Activated CD8-positive, alpha-beta memory T cell treated with anti-CD3 and anti-CD28 coated beads, Interleukin-2, amount 10 ng/mL, durations not matched to agents 7 days and 5 days (primary cell): ENCODE measurements around the gene TRAF2. TPM values are rescaled to one million over a fixed set of nuclear protein-coding genes. Genes with fewer than 3 reads are reported as not detected.
A peak's percentile ranks its signal among the peaks of the same experiment; 100 is the strongest.

Experiments
- ATAC-seq: fragments of 150-1000 bp; cut with Tn5 transposase; one replicate; pipeline ENCODE4 v1.10.0; 2021; ENCODE audit warnings: moderate library complexity
- CTCF ChIA-PET: fragments of 350-600 bp; sonication (Branson Sonifier 250); formaldehyde crosslinking; loops from one replicate; lab custom pipeline; 2021; ENCODE audit warnings: antibody characterized with exemption; lab: Charles Lee
- DNase-seq: peaks from one replicate; pipeline ENCODE4 v3.0.0-alpha.2; 2020
- H3K27ac Mint-ChIP-seq: one replicate; pipeline ENCODE4 v1.8.0; 2021; ENCODE audit warnings: mild to moderate bottlenecking, mixed read lengths
- H3K27me3 Mint-ChIP-seq: one replicate; pipeline ENCODE4 v1.8.0; 2021; ENCODE audit warnings: mixed read lengths
- H3K36me3 Mint-ChIP-seq: one replicate; pipeline ENCODE4 v1.8.0; 2021; ENCODE audit warnings: mild to moderate bottlenecking, mixed read lengths
- H3K4me1 Mint-ChIP-seq: one replicate; pipeline ENCODE4 v1.8.0; 2021; ENCODE audit warnings: mixed read lengths
- H3K4me3 Mint-ChIP-seq: one replicate; pipeline ENCODE4 v1.8.0; 2021; ENCODE audit warnings: mild to moderate bottlenecking, moderate library complexity, mixed read lengths
- H3K9me3 Mint-ChIP-seq: one replicate; pipeline ENCODE4 v1.8.0; 2022; ENCODE audit warnings: low read depth, mixed read lengths
- total RNA-seq, 2 experiments: library from RNA; stranded (reverse); gene quantifications; one replicate each; pipeline ENCODE4 v1.2.3, GENCODE V29; 2021

Gene TRAF2
- total RNA-seq, 2 experiments from 2014 or later: 58.4 to 67.6 TPM

DNA sequence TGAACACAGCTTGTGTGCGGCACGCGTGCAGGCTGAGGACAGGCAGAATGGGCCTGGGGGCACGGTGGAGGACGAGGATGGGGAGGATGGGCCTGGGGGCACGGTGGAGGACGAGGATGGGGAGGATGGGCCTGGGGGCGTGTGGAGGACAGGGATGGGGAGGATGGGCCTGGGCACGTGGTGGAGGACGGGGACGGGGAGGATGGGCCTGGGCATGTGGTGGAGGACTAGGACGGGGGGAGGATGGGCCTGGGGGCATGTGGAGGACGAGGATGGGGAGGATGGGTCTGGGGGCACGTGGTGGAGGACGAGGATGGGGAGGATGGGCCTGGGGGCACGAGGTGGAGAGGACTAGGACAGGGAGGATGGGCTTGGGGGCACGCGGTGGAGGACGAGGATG is 36.2 kb downstream of the TRAF2 start:
- DNase-seq: no peak
- Mint-ChIP-seq H3K36me3 (peaks cover 39% of the 10 kb centered on the region), H3K4me1 (peaks cover 2% of the 10 kb centered on the region), H3K4me3 (no peak overlapping the region), H3K27ac (no peak overlapping the region), H3K27me3 (no peaks in the 10 kb centered on the region), H3K9me3 (no peaks in the 10 kb centered on the region)
- ATAC-seq: no peak
- CTCF ChIA-PET: no interaction called here

DNA sequence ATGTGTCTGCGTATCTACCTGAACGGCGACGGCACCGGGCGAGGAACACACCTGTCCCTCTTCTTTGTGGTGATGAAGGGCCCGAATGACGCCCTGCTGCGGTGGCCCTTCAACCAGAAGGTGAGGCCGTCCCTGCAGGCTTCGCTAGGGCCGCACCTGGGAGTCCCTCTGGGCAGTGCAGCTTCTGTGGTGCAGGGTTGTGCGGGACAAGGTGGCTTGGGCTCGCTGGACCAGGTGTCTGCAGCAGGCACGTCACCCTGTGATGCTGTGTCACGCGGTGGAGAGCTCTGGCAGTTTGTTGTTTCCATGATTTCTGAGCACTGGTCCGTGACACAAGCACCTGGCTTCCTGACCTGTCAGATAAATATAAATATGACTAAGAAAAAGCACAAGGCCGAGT is 37.6 kb downstream of the TRAF2 start:
- Mint-ChIP-seq H3K9me3 (no peaks in the 10 kb centered on the region), H3K27ac (no peak overlapping the region)

GRCh38 chr9:136925414-136926153 is 39.3 kb downstream of the TRAF2 start:
- CTCF ChIA-PET: interaction anchor here (0.7 to 1.6 kb wide), 5 partner anchors 19 to 142 kb away, joined by 3 to 5 read pairs (median 3); partner anchors contain the start of genes AJM1 and FBXW5
- H3K4me1 Mint-ChIP-seq: peaks cover 2% of the 10 kb centered on the region
- H3K9me3 Mint-ChIP-seq: no peaks in the 10 kb centered on the region
- DNase-seq (no peak), ATAC-seq (peak; percentile 20)
- no peak overlapping the region for H3K4me3 Mint-ChIP-seq
- no peaks in the 10 kb centered on the region for H3K27me3 Mint-ChIP-seq
- no peak overlapping the region for H3K27ac Mint-ChIP-seq
- peaks cover 32% of the 10 kb centered on the region for H3K36me3 Mint-ChIP-seq

More for the DNA sequence above, 37.6 kb downstream of the TRAF2 start:
- H3K4me1 Mint-ChIP-seq: peaks cover 2% of the 10 kb centered on the region
- DNase-seq: no peak
- H3K27me3 Mint-ChIP-seq: no peaks in the 10 kb centered on the region
- CTCF ChIA-PET: no interaction called here
- no peak for ATAC-seq
- H3K36me3 Mint-ChIP-seq: peaks cover 39% of the 10 kb centered on the region
- H3K4me3 Mint-ChIP-seq: no peak overlapping the region

GRCh38 chr9:136926154-136926704 is 39.9 kb downstream of the TRAF2 start:
- H3K27ac Mint-ChIP-seq: no peak overlapping the region
- CTCF ChIA-PET: interaction anchor here (0.6 to 1.1 kb wide), 6 partner anchors 18 to 141 kb away, joined by 3 to 5 read pairs (median 3); partner anchors contain the start of genes AJM1 and FBXW5
- H3K27me3 Mint-ChIP-seq: no peaks in the 10 kb centered on the region
- DNase-seq (no peak), ATAC-seq (peak; percentile 23)
- H3K4me3 Mint-ChIP-seq: no peak overlapping the region
- H3K36me3 Mint-ChIP-seq: peaks cover 32% of the 10 kb centered on the region
- H3K9me3 Mint-ChIP-seq: no peaks in the 10 kb centered on the region
- H3K4me1 Mint-ChIP-seq: peaks cover 2% of the 10 kb centered on the region

- Mint-ChIP-seq H3K9me3 (no peaks in the 10 kb centered on the region), H3K4me3 (no peak overlapping the region), H3K4me1 (peaks cover 3% of the 10 kb centered on the region), H3K27ac (no peak overlapping the region), H3K36me3 (peaks cover 33% of the 10 kb centered on the region), H3K27me3 (no peaks in the 10 kb centered on the region)
- ATAC-seq (no peak), DNase-seq (no peak)
- CTCF ChIA-PET: interaction anchor here (0.6 to 1.0 kb wide), 4 partner anchors 18 to 140 kb away, joined by 3 to 5 read pairs (median 3); partner anchors contain the start of genes AJM1 and FBXW5
These were observed 40.4 kb downstream of the TRAF2 start for GRCh38 chr9:136926749-136927148.

DNA sequence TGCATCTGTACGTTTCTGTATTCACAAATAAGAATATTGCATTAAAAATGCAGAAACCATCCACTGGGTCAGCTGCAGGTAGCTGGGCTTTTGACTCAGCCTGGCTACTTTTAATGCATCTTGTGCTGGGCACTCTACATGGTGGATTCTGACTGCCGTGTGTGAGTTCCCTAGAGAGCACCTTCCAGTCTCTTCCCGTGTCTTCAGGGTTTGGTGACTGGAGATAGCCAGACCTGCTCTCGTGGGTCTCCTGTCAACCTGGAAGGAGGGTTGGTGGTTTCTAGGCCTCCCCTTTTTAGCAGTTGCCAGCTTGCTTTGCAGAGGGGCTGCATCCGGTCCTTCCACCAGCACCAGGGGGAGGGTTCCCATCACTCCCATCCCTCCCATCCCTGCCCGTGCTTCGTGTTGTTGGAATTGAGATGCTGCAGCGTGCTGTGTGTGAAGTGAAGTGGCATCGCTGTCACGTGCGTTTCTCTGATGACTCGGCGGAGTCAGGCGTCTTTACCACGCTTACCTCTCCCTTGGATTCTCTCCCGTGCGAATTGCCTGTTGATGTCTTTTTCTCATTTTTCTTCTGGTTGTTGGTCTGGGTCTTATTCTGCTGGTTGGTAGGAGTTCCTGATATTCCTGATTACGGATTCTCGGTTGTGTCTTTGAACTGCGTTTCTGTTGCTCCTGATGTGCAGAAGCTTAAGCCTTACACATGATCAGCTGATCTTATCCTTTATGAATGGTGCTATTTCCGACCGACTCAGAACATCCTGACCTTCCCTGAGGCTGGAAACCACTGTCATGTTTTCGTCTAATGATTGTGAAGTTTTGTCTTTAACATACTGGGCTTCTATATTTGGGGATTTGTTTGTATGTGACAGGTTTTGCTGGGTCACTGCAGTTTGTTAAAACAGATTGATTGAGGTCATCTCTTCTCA is 41.3 kb downstream of the TRAF2 start:
- Mint-ChIP-seq H3K27ac (peak overlapping the region; percentile 45), H3K27me3 (no peaks in the 10 kb centered on the region), H3K4me3 (no peak overlapping the region), H3K36me3 (peaks cover 34% of the 10 kb centered on the region), H3K4me1 (peaks cover 3% of the 10 kb centered on the region), H3K9me3 (no peaks in the 10 kb centered on the region)
- CTCF ChIA-PET: interaction anchor here (1.0 kb wide), 1 partner anchor 17 kb away, joined by 5 read pairs; the partner anchor contains the start of gene FBXW5
- ATAC-seq (no peak), DNase-seq (no peak)

GRCh38 chr9:136928591-136928990 is 42.3 kb downstream of the TRAF2 start:
- DNase-seq (no peak), ATAC-seq (no peak)
- Mint-ChIP-seq H3K27ac (no peak overlapping the region), H3K4me1 (peaks cover 6% of the 10 kb centered on the region), H3K36me3 (peaks cover 40% of the 10 kb centered on the region), H3K27me3 (no peaks in the 10 kb centered on the region), H3K4me3 (no peak overlapping the region), H3K9me3 (no peaks in the 10 kb centered on the region)
- CTCF ChIA-PET: interaction anchor here (0.7 kb wide), 1 partner anchor 324 kb away, joined by 3 read pairs; no protein-coding TSS in a partner anchor

- H3K27ac Mint-ChIP-seq: no peak overlapping the region
- H3K4me1 Mint-ChIP-seq: peaks cover 6% of the 10 kb centered on the region
- H3K36me3 Mint-ChIP-seq: peaks cover 38% of the 10 kb centered on the region
- H3K4me3 Mint-ChIP-seq: no peak overlapping the region
- CTCF ChIA-PET: no interaction called here
- DNase-seq (no peak), ATAC-seq (no peak)
- no peaks in the 10 kb centered on the region for H3K9me3 Mint-ChIP-seq
- no peaks in the 10 kb centered on the region for H3K27me3 Mint-ChIP-seq
These were observed 43.7 kb downstream of the TRAF2 start for GRCh38 chr9:136930014-136930413.

- Mint-ChIP-seq H3K27me3 (no peaks in the 10 kb centered on the region), H3K4me3 (no peak overlapping the region), H3K4me1 (peaks cover 5% of the 10 kb centered on the region), H3K9me3 (no peaks in the 10 kb centered on the region), H3K36me3 (peaks cover 33% of the 10 kb centered on the region), H3K27ac (no peak overlapping the region)
- ATAC-seq: no peak
- DNase-seq: no peak
- CTCF ChIA-PET: no interaction called here
These were observed 45.4 kb downstream of the TRAF2 start for GRCh38 chr9:136931611-136932130.

DNA sequence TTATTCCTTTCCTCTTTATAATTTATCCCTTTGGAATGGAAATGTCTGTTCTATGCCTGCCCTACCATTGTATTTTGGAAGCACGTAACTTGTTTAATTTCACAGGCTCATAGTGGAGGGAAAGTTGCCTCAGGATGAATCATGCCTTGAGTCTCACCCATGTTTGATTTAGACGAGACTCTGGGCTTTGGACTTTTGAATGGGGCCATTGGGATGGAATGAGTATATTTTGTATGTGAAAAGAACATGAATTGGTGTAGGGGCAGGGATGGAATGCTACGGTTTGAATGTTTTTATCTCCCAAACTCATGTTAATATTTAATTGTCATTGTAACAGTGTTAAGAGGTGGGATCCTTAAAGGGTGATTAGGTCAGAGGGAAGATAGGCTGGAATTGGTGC is 48.0 kb downstream of the TRAF2 start:
- no peaks in the 10 kb centered on the region for H3K27me3 Mint-ChIP-seq
- H3K4me1 Mint-ChIP-seq: peaks cover 7% of the 10 kb centered on the region
- peaks cover 32% of the 10 kb centered on the region for H3K36me3 Mint-ChIP-seq
- no peak overlapping the region for H3K4me3 Mint-ChIP-seq
- DNase-seq (no peak), ATAC-seq (no peak)
- H3K9me3 Mint-ChIP-seq: no peaks in the 10 kb centered on the region
- H3K27ac Mint-ChIP-seq: no peak overlapping the region
- CTCF ChIA-PET: no interaction called here

GRCh38 chr9:136935651-136936050 is 49.3 kb downstream of the TRAF2 start:
- no peak overlapping the region for H3K4me3 Mint-ChIP-seq
- H3K27me3 Mint-ChIP-seq: no peaks in the 10 kb centered on the region
- no peak overlapping the region for H3K27ac Mint-ChIP-seq
- no peak for DNase-seq
- no peaks in the 10 kb centered on the region for H3K9me3 Mint-ChIP-seq
- H3K36me3 Mint-ChIP-seq: peaks cover 32% of the 10 kb centered on the region
- peaks cover 7% of the 10 kb centered on the region for H3K4me1 Mint-ChIP-seq
- CTCF ChIA-PET: no interaction called here
- ATAC-seq: no peak

- Mint-ChIP-seq H3K4me1 (peaks cover 6% of the 10 kb centered on the region), H3K36me3 (peaks cover 33% of the 10 kb centered on the region), H3K27ac (no peak overlapping the region), H3K9me3 (no peaks in the 10 kb centered on the region), H3K27me3 (no peaks in the 10 kb centered on the region), H3K4me3 (no peak overlapping the region)
- ATAC-seq (no peak), DNase-seq (no peak)
- CTCF ChIA-PET: interaction anchor here (1.2 to 1.5 kb wide), 2 partner anchors 55 to 94 kb away, joined by 3 to 6 read pairs; partner anchors contain the start of gene AJM1
These were observed 50.4 kb downstream of the TRAF2 start for GRCh38 chr9:136936645-136937170.
